DND-41 (cell line): Measurements from ENCODE around the gene S100A7A.
A peak's percentile ranks its signal among the peaks of the same experiment; 100 is the strongest.

ENCODE experiments used
- ATAC-seq: fragments of 200-7000 bp; cut with Tn5 transposase; 3 replicates; pipeline ENCODE4 v1.9.1; 2021; ENCODE audit warnings: low read depth; ENCODE audit not compliant: insufficient read depth
- DNase-seq: peaks from one replicate; pipeline ENCODE4 v3.0.0-alpha.2; 2020
- H2AFZ ChIP-seq: 2 replicates; pipeline ENCODE4 v1.6.0; 2012; ENCODE audit warnings: low read depth, low read length
- H3K27ac ChIP-seq: 2 replicates; pipeline ENCODE4 v1.5.1; 2012; ENCODE audit warnings: low read length, inconsistent platforms
- H3K27me3 ChIP-seq: fragments of 200-600 bp; sonication (generic); 2 replicates; pipeline ENCODE4 v1.6.0; 2012; ENCODE audit warnings: low read length, mild to moderate bottlenecking, inconsistent platforms; ENCODE audit not compliant: insufficient read depth, poor library complexity
- H3K36me3 ChIP-seq: 2 replicates; pipeline ENCODE4 v1.5.1; 2012; ENCODE audit warnings: low read length, inconsistent platforms; ENCODE audit not compliant: insufficient read depth
- H3K4me1 ChIP-seq: 2 replicates; pipeline ENCODE4 v1.5.1; 2012; ENCODE audit warnings: mild to moderate bottlenecking, low read length; ENCODE audit not compliant: insufficient read depth
- H3K4me2 ChIP-seq: 2 replicates; pipeline ENCODE4 v1.6.0; 2012; ENCODE audit warnings: mild to moderate bottlenecking, moderate library complexity, low read length, inconsistent platforms; ENCODE audit not compliant: insufficient read depth
- H3K4me3 ChIP-seq, 2 experiments: fragments of 200-600 bp in 1 of 2; shearing (Covaris generic) in 1 of 2; 2 replicates each; pipeline ENCODE4 v1.5.1; 2012 to 2016; ENCODE audit warnings: inconsistent platforms in 2 of 2, low read length in 2 of 2, mild to moderate bottlenecking in 2 of 2, low read depth in 1 of 2, moderate library complexity in 1 of 2
- H3K79me2 ChIP-seq: 2 replicates; pipeline ENCODE4 v1.6.0; 2012; ENCODE audit warnings: low read length, inconsistent platforms; ENCODE audit not compliant: insufficient read depth
- H3K9ac ChIP-seq: 2 replicates; pipeline ENCODE4 v1.6.0; 2012; ENCODE audit warnings: low read depth, mild to moderate bottlenecking, inconsistent platforms, low read length, moderate library complexity
- H3K9me3 ChIP-seq: 2 replicates; pipeline ENCODE4 v1.5.1; 2012; ENCODE audit warnings: low read length, moderate library complexity, mild to moderate bottlenecking, inconsistent platforms; ENCODE audit not compliant: insufficient read depth, severe bottlenecking
- H4K20me1 ChIP-seq: 2 replicates; pipeline ENCODE4 v1.6.0; 2012; ENCODE audit warnings: low read length; ENCODE audit not compliant: insufficient read depth
- CTCF ChIP-seq: IDR thresholded peaks from 2 replicates; pipeline ENCODE4 v1.5.1; 2012; ENCODE audit warnings: borderline replicate concordance, low read length, moderate library complexity, mild to moderate bottlenecking; ENCODE audit not compliant: poor library complexity, severe bottlenecking; ENCODE audit errors: extremely low read depth
- EZH2 ChIP-seq: IDR thresholded peaks from 3 replicates; pipeline ENCODE4 v1.6.1; 2012; ENCODE audit warnings: borderline replicate concordance, low read depth, mild to moderate bottlenecking, moderate library complexity, low read length, inconsistent platforms; ENCODE audit not compliant: severe bottlenecking

S100A7A gene

GRCh38 chr1:153393926-153394325 is 22.4 kb upstream of the S100A7A start:
- H3K9ac ChIP-seq = no peak overlapping the region
- TF ChIP-seq CTCF (peak; percentile 17), EZH2 (no peak)
- no peak overlapping the region for H3K4me2 ChIP-seq
- DNase-seq = no peak
- H3K27ac ChIP-seq = no peak overlapping the region
- H3K36me3 ChIP-seq = no peaks in the 10 kb centered on the region
- no peaks in the 10 kb centered on the region for H3K4me1 ChIP-seq
- no peaks in the 10 kb centered on the region for H3K27me3 ChIP-seq
- H3K9me3 ChIP-seq = no peaks in the 10 kb centered on the region
- H3K4me3 ChIP-seq = no peak overlapping the region
- peaks cover 7% of the 10 kb centered on the region for H4K20me1 ChIP-seq
- no peak for ATAC-seq
- H2AFZ ChIP-seq = no peak overlapping the region
- no peaks in the 10 kb centered on the region for H3K79me2 ChIP-seq

- no peak for DNase-seq
- no peak for ATAC-seq
- Histone ChIP-seq H3K9ac (no peak overlapping the region), H3K4me1 (no peaks in the 10 kb centered on the region), H3K4me3 (no peak overlapping the region), H3K27ac (no peak overlapping the region), H4K20me1 (peaks cover 7% of the 10 kb centered on the region), H2AFZ (no peak overlapping the region), H3K4me2 (no peak overlapping the region), H3K36me3 (no peaks in the 10 kb centered on the region), H3K27me3 (no peaks in the 10 kb centered on the region), H3K79me2 (no peaks in the 10 kb centered on the region), H3K9me3 (no peaks in the 10 kb centered on the region)
- no peak for TF ChIP-seq EZH2
Observed at GRCh38 chr1:153394391-153394790, 21.9 kb upstream of the S100A7A start.

- no peak overlapping the region for H3K4me2 ChIP-seq
- TF ChIP-seq EZH2 (no peak), CTCF (no peak)
- H3K27ac ChIP-seq = no peak overlapping the region
- H4K20me1 ChIP-seq = peaks cover 7% of the 10 kb centered on the region
- H3K9ac ChIP-seq = no peak overlapping the region
- H3K4me1 ChIP-seq = no peaks in the 10 kb centered on the region
- H3K36me3 ChIP-seq = no peaks in the 10 kb centered on the region
- H3K9me3 ChIP-seq = no peaks in the 10 kb centered on the region
- DNase-seq (no peak), ATAC-seq (no peak)
- no peak overlapping the region for H2AFZ ChIP-seq
- H3K27me3 ChIP-seq = no peaks in the 10 kb centered on the region
- H3K79me2 ChIP-seq = no peaks in the 10 kb centered on the region
- no peak overlapping the region for H3K4me3 ChIP-seq
Observed at GRCh38 chr1:153395136-153395685, 21.1 kb upstream of the S100A7A start.

GRCh38 chr1:153395776-153396175 is 20.5 kb upstream of the S100A7A start:
- Histone ChIP-seq H3K9ac (no peak overlapping the region), H3K36me3 (no peaks in the 10 kb centered on the region), H3K9me3 (no peaks in the 10 kb centered on the region), H3K4me3 (no peak overlapping the region), H3K79me2 (no peaks in the 10 kb centered on the region), H3K4me2 (no peak overlapping the region), H3K27ac (no peak overlapping the region), H2AFZ (no peak overlapping the region), H4K20me1 (peaks cover 7% of the 10 kb centered on the region), H3K27me3 (no peaks in the 10 kb centered on the region), H3K4me1 (no peaks in the 10 kb centered on the region)
- ATAC-seq = no peak
- no peak for TF ChIP-seq CTCF
- no peak for TF ChIP-seq EZH2
- no peak for DNase-seq
